Esophagus squamous epithelium (tissue), 4 donors: ENCODE measurements around the gene ADAM12.

Experiments
- CTCF ChIP-seq, 6 experiments: fragments of 450-650 bp in 4 of 6; fragments of 200-600 bp in 2 of 6; sonication (generic) in 2 of 6; IDR thresholded peaks; one replicate each; pipeline ENCODE4 v1.5.1; 2016 to 2019; ENCODE audit warnings: antibody characterized with exemption in 6 of 6, mild to moderate bottlenecking in 4 of 6, moderate library complexity in 4 of 6
- POLR2A ChIP-seq, 4 donors: fragments of 450-650 bp; IDR thresholded peaks; one replicate each; pipeline ENCODE4 v1.6.1; 2017; ENCODE audit warnings: antibody characterized with exemption in 4 of 4, mild to moderate bottlenecking in 4 of 4, moderate library complexity in 3 of 4

- no peak for TF ChIP-seq CTCF (IDR thresholded peaks at IDR 0.05)
- no peak for TF ChIP-seq POLR2A (IDR thresholded peaks at IDR 0.05)
Measured at GRCh38 chr10:126092366-126093215, 295.7 kb downstream of the ADAM12 start.
